H1 (cell line): Measurements from ENCODE around the gene CAMTA1. TPM values are rescaled to one million over a fixed set of nuclear protein-coding genes. Genes with fewer than 3 reads are reported as not detected.

Experiments used
- CTCF ChIA-PET: fragments of 300-600 bp; sonication (Branson Sonifier 250); formaldehyde crosslinking; loops from one replicate; lab custom pipeline; 2021; ENCODE audit not compliant: partially characterized antibody; lab: Charles Lee
- POLR2A ChIA-PET: fragments of 300-600 bp; sonication (Branson Sonifier 250); formaldehyde crosslinking; loops from one replicate; lab custom pipeline; 2021; ENCODE audit warnings: inconsistent platforms; ENCODE audit not compliant: partially characterized antibody; lab: Charles Lee
- DNase-seq, 2 experiments: peaks; one replicate each; pipeline versions ENCODE4 v3.0.0 to v3.0.0-alpha.2; 2010 to 2022; ENCODE audit warnings: low spot score in 2 of 2, low read depth in 1 of 2, mixed read lengths in 1 of 2
- FAIRE-seq: peaks from 2 replicates; lab custom pipeline; 2011; peaks lifted over from hg19 to GRCh38; lab: Jason Lieb, UNC
- H2AFZ ChIP-seq: 2 replicates; pipeline ENCODE4 v1.8.1; 2012; ENCODE audit warnings: low read length, inconsistent platforms
- H2AK5ac ChIP-seq: 2 replicates; pipeline ENCODE4 v1.6.1; 2013; ENCODE audit warnings: low read depth, low read length
- H2BK120ac ChIP-seq: replicated peaks from 2 replicates; pipeline ENCODE3; 2013; ENCODE audit warnings: low read depth, low read length, inconsistent platforms
- H2BK12ac ChIP-seq: 2 replicates; pipeline ENCODE4 v1.6.1; 2013; ENCODE audit warnings: low read depth, low read length
- H2BK15ac ChIP-seq: 2 replicates; pipeline ENCODE4 v1.6.1; 2013; ENCODE audit warnings: low read length
- H2BK20ac ChIP-seq: 2 replicates; pipeline ENCODE4 v1.6.1; 2013; ENCODE audit warnings: low read length
- H2BK5ac ChIP-seq: 2 replicates; pipeline ENCODE4 v1.6.1; 2013; ENCODE audit warnings: low read depth, low read length
- H3K14ac ChIP-seq: 2 replicates; pipeline ENCODE4 v1.6.1; 2013; ENCODE audit warnings: inconsistent platforms; ENCODE audit not compliant: insufficient read length
- H3K18ac ChIP-seq: 2 replicates; pipeline ENCODE4 v1.6.1; 2013; ENCODE audit warnings: low read length; ENCODE audit errors: extremely low read depth
- H3K23ac ChIP-seq: 2 replicates; pipeline ENCODE4 v1.6.1; 2013; ENCODE audit warnings: inconsistent platforms; ENCODE audit not compliant: insufficient read length
- H3K23me2 ChIP-seq: 2 replicates; pipeline ENCODE4 v1.6.1; 2013; ENCODE audit warnings: low read depth, low read length
- H3K27ac ChIP-seq: 2 replicates; pipeline ENCODE4 v1.6.1; 2011; ENCODE audit warnings: low read depth, low read length, inconsistent platforms
- H3K27me3 ChIP-seq, 4 experiments: replicated peaks in 1 of 4; 1 replicate in 1 of 4; 2 replicates in 3 of 4; pipeline versions ENCODE4 v1.6.1 to v1.8.1; 2011 to 2013; ENCODE audit warnings: low read length in 3 of 4, mild to moderate bottlenecking in 3 of 4, inconsistent platforms in 2 of 4, mixed read lengths in 2 of 4, moderate library complexity in 1 of 4; ENCODE audit not compliant: control insufficient read depth in 3 of 4, insufficient read depth in 3 of 4; ENCODE audit errors: extremely low read depth in 1 of 4
- H3K36me3 ChIP-seq, 4 experiments: 2 replicates each; pipeline versions ENCODE4 v1.6.1 to v1.8.1; 2011 to 2013; ENCODE audit warnings: mild to moderate bottlenecking in 4 of 4, low read length in 3 of 4, moderate library complexity in 2 of 4, control low read depth in 1 of 4, inconsistent platforms in 1 of 4; ENCODE audit not compliant: insufficient read depth in 4 of 4, control insufficient read depth in 2 of 4
- H3K4ac ChIP-seq: replicated peaks from 2 replicates; pipeline ENCODE3; 2013; ENCODE audit warnings: low read length, low read depth, mixed read lengths, inconsistent platforms; ENCODE audit not compliant: insufficient read length
- H3K4me1 ChIP-seq, 4 experiments: replicated peaks in 1 of 4; 1 replicate in 1 of 4; 2 replicates in 3 of 4; pipeline versions ENCODE4 v1.6.1 to v1.8.1; 2011 to 2013; ENCODE audit warnings: low read length in 3 of 4, inconsistent platforms in 2 of 4, mixed read lengths in 1 of 4; ENCODE audit not compliant: insufficient read depth in 4 of 4, control insufficient read depth in 3 of 4
- H3K4me2 ChIP-seq, 2 experiments: 2 replicates each; pipeline versions ENCODE4 v1.6.1 to v1.8.1; 2011 to 2013; ENCODE audit warnings: low read depth in 2 of 2, low read length in 2 of 2, control low read depth in 1 of 2, inconsistent platforms in 1 of 2, mild to moderate bottlenecking in 1 of 2; ENCODE audit not compliant: insufficient read depth in 1 of 2
- H3K4me3 ChIP-seq, 4 experiments: fragments of 200-600, 300-600 bp in 1 of 4; sonication (generic), shearing (Covaris generic), sonication (Bioruptor Twin) in 1 of 4; 2 replicates each; pipeline versions ENCODE4 v1.5.1 to v1.8.1; 2011 to 2016; ENCODE audit warnings: low read length in 4 of 4, low read depth in 3 of 4, control low read depth in 2 of 4, inconsistent platforms in 2 of 4, mild to moderate bottlenecking in 2 of 4, mixed read lengths in 1 of 4, moderate library complexity in 1 of 4; ENCODE audit not compliant: insufficient read depth in 2 of 4; ENCODE audit errors: extremely low read depth in 1 of 4
- H3K56ac ChIP-seq: replicated peaks from 2 replicates; pipeline ENCODE3; 2013; ENCODE audit warnings: low read depth, mild to moderate bottlenecking, mixed read lengths, low read length, inconsistent platforms; ENCODE audit not compliant: insufficient read length
- H3K79me1 ChIP-seq: 2 replicates; pipeline ENCODE4 v1.6.1; 2013; ENCODE audit warnings: low read depth, low read length, control low read depth
- H3K79me2 ChIP-seq, 2 experiments: 2 replicates each; pipeline versions ENCODE4 v1.6.1 to v1.8.1; 2012 to 2013; ENCODE audit warnings: low read length in 2 of 2, mild to moderate bottlenecking in 2 of 2, inconsistent platforms in 1 of 2; ENCODE audit not compliant: insufficient read depth in 2 of 2, control insufficient read depth in 1 of 2
- H3K9ac ChIP-seq, 4 experiments: replicated peaks in 1 of 4; 1 replicate in 1 of 4; 2 replicates in 3 of 4; pipeline versions ENCODE4 v1.6.1 to v1.8.1; 2011 to 2013; ENCODE audit warnings: low read depth in 3 of 4, low read length in 3 of 4, control low read depth in 2 of 4, mild to moderate bottlenecking in 2 of 4, moderate library complexity in 2 of 4, inconsistent platforms in 1 of 4; ENCODE audit errors: extremely low read depth in 1 of 4
- H3K9me3 ChIP-seq, 2 experiments: 2 replicates each; pipeline versions ENCODE4 v1.6.1 to v1.8.1; 2012 to 2013; ENCODE audit warnings: mild to moderate bottlenecking in 2 of 2, moderate library complexity in 2 of 2, control low read depth in 1 of 2, inconsistent platforms in 1 of 2, low read depth in 1 of 2, low read length in 1 of 2, mixed read lengths in 1 of 2; ENCODE audit not compliant: insufficient read depth in 2 of 2
- H4K20me1 ChIP-seq, 2 experiments: replicated peaks in 1 of 2; 2 replicates each; pipeline versions ENCODE3 to v1.8.1; 2011 to 2013; ENCODE audit warnings: inconsistent platforms in 2 of 2, low read length in 2 of 2, mild to moderate bottlenecking in 1 of 2; ENCODE audit not compliant: insufficient read depth in 2 of 2, control insufficient read depth in 1 of 2
- H4K5ac ChIP-seq: 2 replicates; pipeline ENCODE4 v1.6.1; 2013; ENCODE audit warnings: low read length, low read depth, mixed read lengths, inconsistent platforms; ENCODE audit not compliant: insufficient read length
- H4K8ac ChIP-seq: 2 replicates; pipeline ENCODE4 v1.8.0; 2013; ENCODE audit warnings: mild to moderate bottlenecking, moderate library complexity, low read length, inconsistent platforms; ENCODE audit not compliant: insufficient read depth; ENCODE audit errors: extremely low read depth
- H4K91ac ChIP-seq: replicated peaks from 2 replicates; pipeline ENCODE3; 2013; ENCODE audit warnings: low read length, mixed read lengths, inconsistent platforms; ENCODE audit not compliant: insufficient read length
- BCL11A ChIP-seq, 2 experiments: IDR thresholded peaks; one replicate each; pipeline ENCODE4 v1.6.1; 2011; ENCODE audit warnings: low read depth in 2 of 2, low read length in 2 of 2, mild to moderate bottlenecking in 2 of 2
- CHD2 ChIP-seq: IDR thresholded peaks from 2 replicates; pipeline ENCODE4 v1.6.1; 2012; ENCODE audit warnings: low read length, improper control_type of control experiment
- CREB1 ChIP-seq: IDR thresholded peaks from 2 replicates; pipeline ENCODE4 v1.6.1; 2012; ENCODE audit warnings: inconsistent platforms
- EGR1 ChIP-seq: IDR thresholded peaks from 2 replicates; pipeline ENCODE4 v1.6.1; 2011; ENCODE audit warnings: low read depth, low read length, borderline replicate concordance
- FOSL1 ChIP-seq: IDR thresholded peaks from 2 replicates; pipeline ENCODE4 v1.6.1; 2011; ENCODE audit warnings: mild to moderate bottlenecking, low read depth, low read length, moderate library complexity; ENCODE audit not compliant: insufficient read depth
- HDAC6 ChIP-seq: IDR thresholded peaks from one replicate; pipeline ENCODE4 v1.7.1; 2012; ENCODE audit warnings: low read depth, mild to moderate bottlenecking, inconsistent platforms, low read length, moderate library complexity
- JUN ChIP-seq: IDR thresholded peaks from 2 replicates; pipeline ENCODE4 v1.6.1; 2011; ENCODE audit warnings: low read depth, mild to moderate bottlenecking, improper control_type of control experiment, low read length
- KDM1A ChIP-seq: fragments of 200-600, 300-600 bp; sonication (generic); IDR thresholded peaks from 2 replicates; pipeline ENCODE4 v1.7.1; 2016; ENCODE audit warnings: mild to moderate bottlenecking, low read length, borderline replicate concordance
- KDM5A ChIP-seq: fragments of 200-600 bp; IDR thresholded peaks from 2 replicates; pipeline ENCODE4 v1.7.1; 2012; ENCODE audit warnings: mild to moderate bottlenecking, low read length, inconsistent platforms, mixed read lengths
- NANOG ChIP-seq: IDR thresholded peaks from 2 replicates; pipeline ENCODE4 v1.6.1; 2011; ENCODE audit warnings: low read length, low read depth, mild to moderate bottlenecking, inconsistent platforms; ENCODE audit not compliant: insufficient read depth, poor library complexity, severe bottlenecking
- RBBP5 ChIP-seq: IDR thresholded peaks from 2 replicates; pipeline ENCODE4 v1.7.1; 2012; ENCODE audit warnings: low read depth, mild to moderate bottlenecking, inconsistent platforms, low read length, moderate library complexity, borderline replicate concordance
- RFX5 ChIP-seq: IDR thresholded peaks from 2 replicates; pipeline ENCODE4 v1.6.1; 2011; ENCODE audit warnings: low read depth, low read length, improper control_type of control experiment, borderline replicate concordance
- SAP30 ChIP-seq: fragments of 300-600 bp; sonication (generic); IDR thresholded peaks from 2 replicates; pipeline ENCODE4 v1.7.1; 2012; ENCODE audit warnings: low read length, moderate library complexity, mild to moderate bottlenecking, inconsistent platforms; ENCODE audit not compliant: insufficient read depth, insufficient replicate concordance
- SUZ12 ChIP-seq: fragments of 200-600 bp; sonication (generic); IDR thresholded peaks from 2 replicates; pipeline ENCODE4 v1.6.1; 2012; ENCODE audit warnings: mild to moderate bottlenecking, inconsistent platforms, low read length, moderate library complexity, mixed read lengths
- TBP ChIP-seq: IDR thresholded peaks from 2 replicates; pipeline ENCODE4 v1.6.1; 2011; ENCODE audit warnings: low read depth, low read length, improper control_type of control experiment
- WGBS, 2 experiments: shearing (Covaris generic) in 1 of 2; methylation state at CpG; one replicate each; pipeline versions ENCODE4 v1.1.6 to v1.1.7; 2013 to 2015; ENCODE audit warnings: low lambda C conversion rate in 2 of 2, mixed read lengths in 2 of 2, inconsistent platforms in 1 of 2, low coverage in 1 of 2, missing lambda C conversion rate in 1 of 2; ENCODE audit not compliant: insufficient replicate concordance in 2 of 2, insufficient coverage in 1 of 2, insufficient read length in 1 of 2; ENCODE audit errors: extremely low coverage in 1 of 2, missing lambda C conversion rate in 1 of 2; 5-methylcytosine and 5-hydroxymethylcytosine counted together
- polyA plus RNA-seq, 7 experiments: library from polyadenylated mRNA; depleted of rRNA in 3 of 7; stranded (reverse) in 5 of 7; unstranded in 2 of 7; fragments of >200 nt in 5 of 7; fragments of 200-250 nt in 2 of 7; gene quantifications; 1 replicate in 5 of 7; 2 replicates in 1 of 7; 4 replicates in 1 of 7; pipeline versions ENCODE4 v1.2.1 to v1.2.3, GENCODE V29; 2011 to 2013; ENCODE audit warnings: missing spikeins in 2 of 7, mixed read lengths in 2 of 7
- total RNA-seq: library from RNA; stranded (reverse); fragmentation: NEBNext Ultra II Directional; extraction: Animal tissue kit (Norgen Biotek cat#: 25700); gene quantifications from 2 replicates; pipeline ENCODE4 v1.2.1, GENCODE V29; 2021

CAMTA1 gene
- total and polyA plus RNA-seq, 2 of the 8 experiments (the other 6 are each of a cell fraction or from before 2014, with no cell fraction given) = 65.0 to 119 TPM

DNA sequence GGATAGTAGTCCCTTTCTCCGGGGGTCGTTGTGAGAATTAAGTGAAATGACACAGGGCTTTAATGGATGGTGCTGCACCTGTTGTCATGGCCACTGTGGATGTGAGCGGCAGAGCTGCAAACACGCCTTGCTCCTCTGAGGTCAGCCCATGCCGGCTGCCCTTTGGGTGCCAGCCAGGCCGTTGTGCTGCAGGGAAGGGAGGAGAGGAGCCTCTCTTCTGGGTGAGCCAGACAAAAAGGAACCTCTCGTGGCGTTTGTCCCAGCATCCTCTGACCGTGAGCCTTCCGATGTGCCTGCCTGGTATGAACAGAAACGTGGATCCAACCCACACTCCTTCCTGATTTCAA lies 602.9 kb downstream of the CAMTA1 start:
- WGBS, 2 experiments = 90% methylated on average over 11 of the region's 11 CpGs; no CpG with 5 or more reads in 1 of the 2 experiments
- CTCF ChIA-PET = interaction anchor here (0.6 to 2.4 kb wide), 2 partner anchors 11 to 908 kb away, joined by 3 to 6 read pairs; no protein-coding TSS in a partner anchor
- TF ChIP-seq CHD2 (no peak), NANOG (no peak), HDAC6 (no peak), FOSL1 (no peak), RFX5 (no peak), SAP30 (no peak), CREB1 (no peak), KDM5A (no peak), BCL11A (IDR thresholded peaks at IDR 0.05; ENCODE audit: low read depth in 2 of 2, low read length in 2 of 2) (no peak), SUZ12 (no peak), TBP (no peak), JUN (no peak), EGR1 (no peak), RBBP5 (no peak), KDM1A (no peak)

More for the DNA sequence above, 602.9 kb downstream of the CAMTA1 start:
- no peaks in the 10 kb centered on the region for H3K79me1 ChIP-seq
- H2BK15ac ChIP-seq = peak overlapping the region; percentile 88; the same call in 1 of the 2 replicates
- POLR2A ChIA-PET = no interaction called here
- H3K27ac ChIP-seq = no peak overlapping the region
- H2BK12ac ChIP-seq = 0 out of 2 replicates have a peak overlapping the region, but pooled peaks have one; percentile 39
- H4K5ac ChIP-seq = no peak overlapping the region
- no peaks in the 10 kb centered on the region for H3K27me3 ChIP-seq
- H2AK5ac ChIP-seq = no peak overlapping the region
- no peak overlapping the region for H4K8ac ChIP-seq
- peak overlapping the region; percentile 39 for H3K4ac ChIP-seq
- FAIRE-seq = no peak
- H3K4me1 ChIP-seq = peaks cover 0 to 6% (median 2%) of the 10 kb centered on the region in 4 experiments; a peak in 3 of 7 replicates
- H3K36me3 ChIP-seq = no peaks in the 10 kb centered on the region
- H2AFZ ChIP-seq = no peak overlapping the region
- no peak overlapping the region for H3K56ac ChIP-seq
- H4K20me1 ChIP-seq = peaks cover 0 to 2% of the 10 kb centered on the region in 2 experiments
- H3K79me2 ChIP-seq = no peaks in the 10 kb centered on the region
- peak overlapping the region; percentile 39; the same call in 1 of the 2 replicates for H2BK5ac ChIP-seq
- H2BK120ac ChIP-seq = no peak overlapping the region
- H3K23ac ChIP-seq = no peak overlapping the region
- H3K4me3 ChIP-seq = no peak overlapping the region
- no peak overlapping the region for H3K9ac ChIP-seq
- peak overlapping the region; percentile 52 for H4K91ac ChIP-seq
- peak overlapping the region; percentile 61; the same call in 1 of the 2 replicates for H2BK20ac ChIP-seq
- DNase-seq = peak in 1 of 2 experiments; percentile 27
- H3K14ac ChIP-seq = no peak overlapping the region
- no peak overlapping the region for H3K4me2 ChIP-seq
- peaks cover 2% of the 10 kb centered on the region; the same call in 1 of the 2 replicates for H3K23me2 ChIP-seq
- no peaks in the 10 kb centered on the region for H3K9me3 ChIP-seq
- H3K18ac ChIP-seq = peak overlapping the region; percentile 19; the same call in 1 of the 2 replicates
